ENCODE measurements around the gene HABP2. TPM values are rescaled to one million over a fixed set of nuclear protein-coding genes. Genes with fewer than 3 reads are reported as not detected.

The HABP2 gene
- total RNA-seq, 1 donor from 2014 or later: not detected

DNA sequence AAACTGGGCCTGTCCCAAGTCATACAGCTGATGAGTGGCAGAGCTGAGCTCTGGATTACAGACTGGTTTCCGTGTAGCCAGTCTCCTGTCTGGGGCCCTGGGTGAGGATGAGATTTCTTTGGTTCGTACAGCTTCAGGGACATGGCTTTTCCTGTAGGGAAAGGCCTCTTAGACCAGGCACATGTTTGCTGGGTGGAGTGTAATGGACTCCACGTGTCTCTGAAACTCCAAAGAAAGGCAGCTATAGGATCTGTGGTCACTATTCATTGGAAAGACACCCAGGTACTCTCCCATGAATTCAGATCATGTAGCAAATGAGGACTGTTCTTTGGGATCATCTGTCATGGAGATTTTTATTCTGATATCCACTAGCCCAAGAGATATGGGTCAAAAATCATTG lies 2.4 kb downstream of the HABP2 start:
- Histone ChIP-seq H3K27ac (ENCODE audit: low read depth, low read length) (no peak overlapping the region), H3K36me3 (ENCODE audit: insufficient read depth, low read length) (no peaks in the 10 kb centered on the region), H3K4me3 (ENCODE audit: insufficient read depth, low read depth, low read length) (no peak overlapping the region), H3K27me3 (ENCODE audit: insufficient read depth, low read length) (peaks cover 11% of the 10 kb centered on the region), H3K9ac (ENCODE audit: low read length) (no peak overlapping the region), H4K20me1 (ENCODE audit: insufficient read depth, low read length) (no peaks in the 10 kb centered on the region), H2AFZ (ENCODE audit: low read depth, low read length) (no peak overlapping the region), H3K4me1 (ENCODE audit: insufficient read depth, low read length) (no peaks in the 10 kb centered on the region), H3K9me3 (ENCODE audit: insufficient read depth, low read depth, low read length) (no peaks in the 10 kb centered on the region), H3K79me2 (ENCODE audit: insufficient read depth, low read length) (no peaks in the 10 kb centered on the region), H3K4me2 (ENCODE audit: low read length) (no peak overlapping the region)
- H3K27me3 Mint-ChIP-seq (ENCODE audit: low read depth, unreplicated experiment): peaks cover 53% of the 10 kb centered on the region
- H3K9me3 Mint-ChIP-seq (ENCODE audit: unreplicated experiment): peaks cover 3% of the 10 kb centered on the region
- peaks cover 2% of the 10 kb centered on the region for H3K36me3 Mint-ChIP-seq (ENCODE audit: low read depth, unreplicated experiment)
- FAIRE-seq (no peak), DNase-seq (ENCODE audit: low read depth) (no peak)
- no peak overlapping the region for H3K4me3 Mint-ChIP-seq (ENCODE audit: unreplicated experiment)
- TF ChIP-seq, protein P1, sequence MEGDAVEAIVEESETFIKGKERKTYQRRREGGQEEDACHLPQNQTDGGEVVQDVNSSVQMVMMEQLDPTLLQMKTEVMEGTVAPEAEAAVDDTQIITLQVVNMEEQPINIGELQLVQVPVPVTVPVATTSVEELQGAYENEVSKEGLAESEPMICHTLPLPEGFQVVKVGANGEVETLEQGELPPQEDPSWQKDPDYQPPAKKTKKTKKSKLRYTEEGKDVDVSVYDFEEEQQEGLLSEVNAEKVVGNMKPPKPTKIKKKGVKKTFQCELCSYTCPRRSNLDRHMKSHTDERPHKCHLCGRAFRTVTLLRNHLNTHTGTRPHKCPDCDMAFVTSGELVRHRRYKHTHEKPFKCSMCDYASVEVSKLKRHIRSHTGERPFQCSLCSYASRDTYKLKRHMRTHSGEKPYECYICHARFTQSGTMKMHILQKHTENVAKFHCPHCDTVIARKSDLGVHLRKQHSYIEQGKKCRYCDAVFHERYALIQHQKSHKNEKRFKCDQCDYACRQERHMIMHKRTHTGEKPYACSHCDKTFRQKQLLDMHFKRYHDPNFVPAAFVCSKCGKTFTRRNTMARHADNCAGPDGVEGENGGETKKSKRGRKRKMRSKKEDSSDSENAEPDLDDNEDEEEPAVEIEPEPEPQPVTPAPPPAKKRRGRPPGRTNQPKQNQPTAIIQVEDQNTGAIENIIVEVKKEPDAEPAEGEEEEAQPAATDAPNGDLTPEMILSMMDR (IDR thresholded peaks at IDR 0.05; ENCODE audit: insufficient read depth, low read depth, low read length): no peak
- no peak for TF ChIP-seq EZH2 (IDR thresholded peaks at IDR 0.05; ENCODE audit: insufficient read depth, low read length)
- no peak overlapping the region for H3K27ac Mint-ChIP-seq (ENCODE audit: unreplicated experiment)
- H3K4me1 Mint-ChIP-seq (ENCODE audit: low read depth, unreplicated experiment): peaks cover 7% of the 10 kb centered on the region

DNA sequence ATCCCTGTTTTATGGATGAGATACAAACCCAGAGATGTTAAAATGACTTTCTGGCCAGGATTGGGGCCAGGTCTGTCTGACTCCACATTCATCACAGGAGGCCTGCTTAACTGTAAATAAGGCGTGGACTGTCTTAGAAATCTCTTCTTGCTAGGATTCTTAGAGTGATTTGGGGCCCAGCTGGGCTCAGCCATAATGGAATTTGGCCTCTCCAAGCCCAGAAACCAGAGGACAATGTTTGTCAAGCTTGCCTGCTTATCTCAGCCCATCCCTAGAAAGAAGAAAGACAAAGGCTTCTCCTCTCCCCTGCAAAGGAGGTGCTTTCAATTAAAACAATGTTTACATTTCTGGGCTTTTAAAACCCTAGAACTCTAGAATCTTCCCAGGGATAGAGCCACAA lies 2.9 kb downstream of the HABP2 start:
- Histone ChIP-seq H3K27ac (ENCODE audit: low read depth, low read length) (no peak overlapping the region), H4K20me1 (ENCODE audit: insufficient read depth, low read length) (no peaks in the 10 kb centered on the region), H3K4me1 (ENCODE audit: insufficient read depth, low read length) (no peaks in the 10 kb centered on the region), H3K4me2 (ENCODE audit: low read length) (no peak overlapping the region), H3K79me2 (ENCODE audit: insufficient read depth, low read length) (no peaks in the 10 kb centered on the region), H3K4me3 (ENCODE audit: insufficient read depth, low read depth, low read length) (no peak overlapping the region), H3K36me3 (ENCODE audit: insufficient read depth, low read length) (no peaks in the 10 kb centered on the region), H3K9ac (ENCODE audit: low read length) (no peak overlapping the region), H2AFZ (ENCODE audit: low read depth, low read length) (no peak overlapping the region), H3K27me3 (ENCODE audit: insufficient read depth, low read length) (peaks cover 11% of the 10 kb centered on the region), H3K9me3 (ENCODE audit: insufficient read depth, low read depth, low read length) (no peaks in the 10 kb centered on the region)
- no peak for DNase-seq (ENCODE audit: low read depth)
- Mint-ChIP-seq H3K27me3 (ENCODE audit: low read depth, unreplicated experiment) (peaks cover 58% of the 10 kb centered on the region), H3K4me3 (ENCODE audit: unreplicated experiment) (no peak overlapping the region), H3K9me3 (ENCODE audit: unreplicated experiment) (peaks cover 6% of the 10 kb centered on the region), H3K27ac (ENCODE audit: unreplicated experiment) (no peak overlapping the region), H3K36me3 (ENCODE audit: low read depth, unreplicated experiment) (peaks cover 2% of the 10 kb centered on the region), H3K4me1 (ENCODE audit: low read depth, unreplicated experiment) (peaks cover 7% of the 10 kb centered on the region)
- TF ChIP-seq, protein P1 (IDR thresholded peaks at IDR 0.05; ENCODE audit: insufficient read depth, low read depth, low read length): no peak
- no peak for TF ChIP-seq EZH2 (IDR thresholded peaks at IDR 0.05; ENCODE audit: insufficient read depth, low read length)
- no peak for FAIRE-seq

DNA sequence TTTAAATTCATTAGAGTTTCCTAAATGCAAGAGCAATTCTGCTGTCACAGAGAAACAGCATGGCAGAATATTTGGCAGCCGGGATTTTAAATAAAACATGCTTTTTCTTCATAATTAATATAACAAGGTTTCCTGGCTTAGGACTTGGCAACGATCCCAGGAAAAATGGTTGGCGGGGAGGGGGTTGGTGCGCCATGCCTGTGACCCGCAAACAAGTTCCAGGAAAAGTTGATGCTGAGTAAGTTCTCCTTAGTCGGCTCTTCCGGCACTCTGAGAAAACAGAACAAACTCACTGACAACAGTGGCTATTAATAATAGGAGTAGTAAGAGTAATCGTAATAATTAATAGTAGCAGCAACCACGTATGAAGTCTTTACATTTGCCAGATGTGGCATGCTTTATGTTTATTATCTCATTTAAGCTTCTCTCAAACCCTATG lies 4.6 kb downstream of the HABP2 start:
- Mint-ChIP-seq H3K27ac (ENCODE audit: unreplicated experiment) (no peak overlapping the region), H3K27me3 (ENCODE audit: low read depth, unreplicated experiment) (peaks cover 73% of the 10 kb centered on the region), H3K9me3 (ENCODE audit: unreplicated experiment) (peaks cover 6% of the 10 kb centered on the region), H3K4me3 (ENCODE audit: unreplicated experiment) (no peak overlapping the region), H3K36me3 (ENCODE audit: low read depth, unreplicated experiment) (peaks cover 4% of the 10 kb centered on the region), H3K4me1 (ENCODE audit: low read depth, unreplicated experiment) (peaks cover 7% of the 10 kb centered on the region)
- no peak overlapping the region for H3K9ac ChIP-seq (ENCODE audit: low read length)
- no peaks in the 10 kb centered on the region for H3K36me3 ChIP-seq (ENCODE audit: insufficient read depth, low read length)
- H4K20me1 ChIP-seq (ENCODE audit: insufficient read depth, low read length): no peaks in the 10 kb centered on the region
- DNase-seq (ENCODE audit: low read depth): no peak
- FAIRE-seq: no peak
- peaks cover 11% of the 10 kb centered on the region for H3K27me3 ChIP-seq (ENCODE audit: insufficient read depth, low read length)
- no peaks in the 10 kb centered on the region for H3K79me2 ChIP-seq (ENCODE audit: insufficient read depth, low read length)
- no peaks in the 10 kb centered on the region for H3K4me1 ChIP-seq (ENCODE audit: insufficient read depth, low read length)
- H3K27ac ChIP-seq (ENCODE audit: low read depth, low read length): no peak overlapping the region
- no peak overlapping the region for H3K4me2 ChIP-seq (ENCODE audit: low read length)
- no peaks in the 10 kb centered on the region for H3K9me3 ChIP-seq (ENCODE audit: insufficient read depth, low read depth, low read length)
- no peak overlapping the region for H2AFZ ChIP-seq (ENCODE audit: low read depth, low read length)
- TF ChIP-seq EZH2 (IDR thresholded peaks at IDR 0.05; ENCODE audit: insufficient read depth, low read length): no peak
- TF ChIP-seq, protein P1 (IDR thresholded peaks at IDR 0.05; ENCODE audit: insufficient read depth, low read depth, low read length): no peak
- H3K4me3 ChIP-seq (ENCODE audit: insufficient read depth, low read depth, low read length): no peak overlapping the region

Data from astrocyte (in vitro differentiated cells and primary cell).